Measurements from ENCODE around the gene UTP3.

UTP3 gene

GRCh38 chr4:70705183-70706043, 17.1 kb downstream of the UTP3 start:
- peaks cover 6% of the 10 kb centered on the region for H3K4me1 ChIP-seq (ENCODE audit: control insufficient read depth, insufficient read depth, low read length, poor library complexity, severe bottlenecking)
- 0% methylated on average over 72 to 73 of the region's 86 CpGs for WGBS, 2 experiments (ENCODE audit: insufficient coverage in 2 of 2)
- H3K27ac ChIP-seq (ENCODE audit: low read depth, low read length, severe bottlenecking), result peak overlapping the region; percentile 87
- H3K4me3 ChIP-seq (ENCODE audit: extremely low read depth, insufficient read depth, low read length, poor library complexity, severe bottlenecking), result peak overlapping the region; percentile 73
- no peaks in the 10 kb centered on the region for H3K9me3 ChIP-seq (ENCODE audit: control insufficient read depth, low read length)
- peaks cover 7% of the 10 kb centered on the region for H3K36me3 ChIP-seq (ENCODE audit: control insufficient read depth, insufficient read depth, low read length)

GRCh38 chr4:70706044-70706461, 17.7 kb downstream of the UTP3 start:
- WGBS, 2 experiments (ENCODE audit: insufficient coverage in 2 of 2), result 15 to 40% methylated on average over 1 to 4 of the region's 7 CpGs

DNA sequence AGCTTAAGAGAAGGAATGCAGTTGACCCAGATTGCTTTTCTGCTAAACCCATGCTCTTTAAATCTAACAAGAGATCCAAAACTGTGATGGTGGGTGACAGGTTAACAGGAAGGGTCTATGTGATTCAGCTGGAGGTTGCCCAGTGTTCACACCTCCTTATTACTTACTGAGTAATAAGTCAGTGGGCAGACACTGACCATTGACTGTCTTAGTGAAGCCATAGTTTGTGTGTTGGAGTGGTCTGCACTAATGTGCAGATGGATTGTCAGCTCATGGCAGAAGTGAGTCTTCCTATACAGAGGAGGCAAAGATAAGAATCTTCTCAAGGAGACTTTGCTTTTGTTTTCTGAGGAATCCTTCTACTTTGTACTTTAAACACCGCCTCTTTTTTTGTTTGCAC, 18.2 kb downstream of the UTP3 start:
- H3K9me3 ChIP-seq (ENCODE audit: control insufficient read depth, low read length), result no peaks in the 10 kb centered on the region

More at GRCh38 chr4:70706044-70706461, 17.7 kb downstream of the UTP3 start:
- H3K4me3 ChIP-seq (ENCODE audit: extremely low read depth, insufficient read depth, low read length, poor library complexity, severe bottlenecking), result peak overlapping the region; percentile 73
- H3K27ac ChIP-seq (ENCODE audit: low read depth, low read length, severe bottlenecking), result peak overlapping the region; percentile 87
- no peaks in the 10 kb centered on the region for H3K9me3 ChIP-seq (ENCODE audit: control insufficient read depth, low read length)
- peaks cover 6% of the 10 kb centered on the region for H3K4me1 ChIP-seq (ENCODE audit: control insufficient read depth, insufficient read depth, low read length, poor library complexity, severe bottlenecking)
- H3K36me3 ChIP-seq (ENCODE audit: control insufficient read depth, insufficient read depth, low read length), result peaks cover 7% of the 10 kb centered on the region

GRCh38 chr4:70709611-70710205, 21.4 kb downstream of the UTP3 start:
- Histone ChIP-seq H3K4me1 (ENCODE audit: control insufficient read depth, insufficient read depth, low read length, poor library complexity, severe bottlenecking) (peaks cover 6% of the 10 kb centered on the region), H3K4me3 (ENCODE audit: extremely low read depth, insufficient read depth, low read length, poor library complexity, severe bottlenecking) (no peak overlapping the region), H3K9me3 (ENCODE audit: control insufficient read depth, low read length) (no peaks in the 10 kb centered on the region), H3K27ac (ENCODE audit: low read depth, low read length, severe bottlenecking) (peak overlapping the region; percentile 60), H3K36me3 (ENCODE audit: control insufficient read depth, insufficient read depth, low read length) (peaks cover 7% of the 10 kb centered on the region)
- 40 to 79% methylated on average over 1 to 2 of the region's 7 CpGs for WGBS, 2 experiments (ENCODE audit: insufficient coverage in 2 of 2)

More for the DNA sequence above, 18.2 kb downstream of the UTP3 start:
- H3K36me3 ChIP-seq (ENCODE audit: control insufficient read depth, insufficient read depth, low read length), result peaks cover 7% of the 10 kb centered on the region
- peaks cover 6% of the 10 kb centered on the region for H3K4me1 ChIP-seq (ENCODE audit: control insufficient read depth, insufficient read depth, low read length, poor library complexity, severe bottlenecking)
- H3K4me3 ChIP-seq (ENCODE audit: extremely low read depth, insufficient read depth, low read length, poor library complexity, severe bottlenecking), result peak overlapping the region; percentile 73
- WGBS, 2 experiments (ENCODE audit: insufficient coverage in 2 of 2), result no CpG with 5 or more reads among the region's 1 CpG
- H3K27ac ChIP-seq (ENCODE audit: low read depth, low read length, severe bottlenecking), result no peak overlapping the region

DNA sequence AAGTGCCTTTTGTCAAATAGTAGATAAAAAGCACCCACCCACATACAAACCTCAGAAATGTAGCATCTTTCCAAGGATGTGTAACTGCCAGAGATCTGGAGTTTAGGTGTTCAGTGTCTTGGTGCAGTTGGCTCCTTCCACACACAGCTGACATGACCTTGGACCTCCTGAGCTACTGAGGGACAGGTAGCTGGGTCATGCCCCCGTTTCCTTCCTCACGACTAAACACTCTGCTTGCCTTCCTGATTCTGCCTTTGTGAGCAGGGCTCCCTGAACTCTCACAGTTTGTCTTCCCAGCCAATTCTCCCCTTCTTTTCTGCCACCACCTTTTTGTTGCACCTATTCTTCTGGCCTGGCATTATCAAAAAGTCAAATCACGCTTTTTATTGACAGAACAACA, 23.3 kb downstream of the UTP3 start:
- H3K36me3 ChIP-seq (ENCODE audit: control insufficient read depth, insufficient read depth, low read length), result peaks cover 7% of the 10 kb centered on the region
- no peak overlapping the region for H3K4me3 ChIP-seq (ENCODE audit: extremely low read depth, insufficient read depth, low read length, poor library complexity, severe bottlenecking)
- H3K27ac ChIP-seq (ENCODE audit: low read depth, low read length, severe bottlenecking), result no peak overlapping the region
- no peaks in the 10 kb centered on the region for H3K9me3 ChIP-seq (ENCODE audit: control insufficient read depth, low read length)
- WGBS, 2 experiments (ENCODE audit: insufficient coverage in 2 of 2), result 88 to 97% methylated on average over 3 of the region's 3 CpGs
- peaks cover 2% of the 10 kb centered on the region for H3K4me1 ChIP-seq (ENCODE audit: control insufficient read depth, insufficient read depth, low read length, poor library complexity, severe bottlenecking)

DNA sequence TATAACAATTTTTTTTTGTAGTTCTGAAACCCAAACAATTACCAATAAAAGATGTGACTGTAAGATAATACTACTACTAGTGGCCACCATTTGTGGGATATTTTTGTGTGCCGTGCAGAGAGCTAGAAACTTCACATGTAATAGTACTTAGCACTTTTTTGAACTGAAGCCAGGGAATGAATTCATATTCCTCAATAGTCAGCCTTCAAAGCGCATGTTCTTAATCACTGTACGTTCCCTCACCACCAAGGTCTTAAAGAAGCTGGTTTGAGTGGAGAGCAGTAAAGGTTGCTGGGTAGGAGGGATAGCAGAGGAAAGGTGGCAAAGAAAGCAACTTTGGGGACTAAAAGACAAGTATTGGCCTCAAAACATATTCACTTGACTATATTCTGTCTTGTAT, 23.8 kb downstream of the UTP3 start:
- WGBS, 2 experiments (ENCODE audit: insufficient coverage in 2 of 2), result 100% methylated on average over 1 of the region's 3 CpGs; no CpG with 5 or more reads in 1 of the 2 experiments
- no peaks in the 10 kb centered on the region for H3K4me1 ChIP-seq (ENCODE audit: control insufficient read depth, insufficient read depth, low read length, poor library complexity, severe bottlenecking)
- no peak overlapping the region for H3K4me3 ChIP-seq (ENCODE audit: extremely low read depth, insufficient read depth, low read length, poor library complexity, severe bottlenecking)
- no peak overlapping the region for H3K27ac ChIP-seq (ENCODE audit: low read depth, low read length, severe bottlenecking)
- H3K36me3 ChIP-seq (ENCODE audit: control insufficient read depth, insufficient read depth, low read length), result peaks cover 7% of the 10 kb centered on the region
- H3K9me3 ChIP-seq (ENCODE audit: control insufficient read depth, low read length), result no peaks in the 10 kb centered on the region

- WGBS, 2 experiments (ENCODE audit: insufficient coverage in 2 of 2), result 74 to 90% methylated on average over 4 to 6 of the region's 7 CpGs
- H3K36me3 ChIP-seq (ENCODE audit: control insufficient read depth, insufficient read depth, low read length), result peaks cover 6% of the 10 kb centered on the region
Observed at GRCh38 chr4:70712604-70713452, 24.5 kb downstream of the UTP3 start.

DNA sequence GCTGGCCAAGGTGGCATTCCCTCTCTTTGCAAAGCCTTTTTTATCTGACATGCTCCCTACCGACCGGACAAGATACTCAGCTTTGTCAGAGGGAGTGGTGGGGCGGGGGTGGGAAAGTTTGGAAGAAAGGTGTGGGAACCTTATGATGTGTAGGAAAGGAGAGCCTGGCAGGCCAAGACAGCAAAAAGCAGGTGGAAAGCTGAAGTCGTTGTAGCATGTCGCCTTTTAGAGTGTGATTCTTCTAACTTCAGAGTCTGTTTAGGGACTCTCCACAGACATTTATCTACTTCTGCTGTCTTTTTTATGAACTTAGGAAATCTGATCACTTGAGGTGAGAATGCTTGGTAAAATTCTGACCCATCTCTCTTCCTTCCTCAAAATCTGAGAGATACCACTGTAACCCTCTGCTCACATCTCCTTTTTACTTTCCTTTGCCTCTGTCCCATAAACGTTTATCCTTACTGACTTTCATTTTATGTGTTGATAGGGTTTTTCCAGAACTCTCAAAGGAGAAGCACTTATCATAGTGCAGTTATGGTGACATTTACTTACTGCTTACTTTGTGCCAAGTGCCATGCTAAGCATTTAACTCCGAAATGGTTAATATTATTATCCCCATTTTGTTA, 25.2 kb downstream of the UTP3 start:
- H3K27ac ChIP-seq (ENCODE audit: low read depth, low read length, severe bottlenecking), result no peak overlapping the region
- no peaks in the 10 kb centered on the region for H3K9me3 ChIP-seq (ENCODE audit: control insufficient read depth, low read length)
- 56 to 86% methylated on average over 2 to 3 of the region's 7 CpGs for WGBS, 2 experiments (ENCODE audit: insufficient coverage in 2 of 2)
- no peak overlapping the region for H3K4me3 ChIP-seq (ENCODE audit: extremely low read depth, insufficient read depth, low read length, poor library complexity, severe bottlenecking)
- no peaks in the 10 kb centered on the region for H3K4me1 ChIP-seq (ENCODE audit: control insufficient read depth, insufficient read depth, low read length, poor library complexity, severe bottlenecking)
- no peaks in the 10 kb centered on the region for H3K36me3 ChIP-seq (ENCODE audit: control insufficient read depth, insufficient read depth, low read length)

More at GRCh38 chr4:70712604-70713452, 24.5 kb downstream of the UTP3 start:
- Histone ChIP-seq H3K4me1 (ENCODE audit: control insufficient read depth, insufficient read depth, low read length, poor library complexity, severe bottlenecking) (no peaks in the 10 kb centered on the region), H3K4me3 (ENCODE audit: extremely low read depth, insufficient read depth, low read length, poor library complexity, severe bottlenecking) (no peak overlapping the region), H3K9me3 (ENCODE audit: control insufficient read depth, low read length) (no peaks in the 10 kb centered on the region), H3K27ac (ENCODE audit: low read depth, low read length, severe bottlenecking) (no peak overlapping the region)

DNA sequence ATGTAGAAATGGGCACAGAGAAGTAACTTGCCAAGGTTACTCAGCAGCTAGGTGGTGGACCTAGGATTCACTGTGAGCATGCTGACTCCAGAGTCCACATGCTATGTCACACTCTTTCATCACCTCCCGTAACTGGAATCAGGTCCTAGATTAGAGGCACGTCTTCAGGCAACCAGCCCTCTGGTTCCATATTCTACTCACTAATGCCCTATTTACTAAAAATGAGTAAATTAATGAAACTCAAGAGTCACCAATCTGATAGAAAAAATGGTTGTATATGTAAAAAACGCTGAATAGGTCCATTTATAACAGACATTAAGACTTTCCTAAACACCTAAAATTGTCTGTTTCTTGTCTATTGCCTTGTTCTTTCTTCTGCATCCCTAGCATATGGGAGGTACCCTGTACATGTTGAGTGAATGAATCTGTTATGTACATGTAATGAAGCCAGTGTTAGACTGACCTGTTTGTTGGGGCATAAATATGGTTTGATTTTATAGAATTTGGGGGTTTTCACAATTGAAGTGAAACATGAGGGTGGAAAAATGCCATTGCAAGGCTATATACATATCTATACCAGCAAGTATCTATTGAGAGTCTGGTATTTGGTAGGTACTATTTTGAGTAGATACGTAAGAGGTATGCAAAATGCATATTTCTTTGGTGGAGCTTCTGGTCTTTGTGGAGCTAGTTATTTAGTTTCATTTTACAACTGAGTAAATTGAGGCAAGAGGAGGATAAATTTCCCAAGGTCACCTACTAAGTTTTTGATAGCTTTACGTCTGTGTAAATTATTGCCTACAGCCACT, 26.0 kb downstream of the UTP3 start:
- Histone ChIP-seq H3K4me3 (ENCODE audit: extremely low read depth, insufficient read depth, low read length, poor library complexity, severe bottlenecking) (no peak overlapping the region), H3K4me1 (ENCODE audit: control insufficient read depth, insufficient read depth, low read length, poor library complexity, severe bottlenecking) (no peaks in the 10 kb centered on the region), H3K27ac (ENCODE audit: low read depth, low read length, severe bottlenecking) (no peak overlapping the region), H3K36me3 (ENCODE audit: control insufficient read depth, insufficient read depth, low read length) (no peaks in the 10 kb centered on the region), H3K9me3 (ENCODE audit: control insufficient read depth, low read length) (no peaks in the 10 kb centered on the region)
- WGBS, 2 experiments (ENCODE audit: insufficient coverage in 2 of 2), result 100% methylated on average over 1 to 3 of the region's 5 CpGs
